Karpas-422 (cell line): ENCODE measurements around the gene ZFHX3. TPM values are rescaled to one million over a fixed set of nuclear protein-coding genes. Genes with fewer than 3 reads are reported as not detected.

ENCODE experiments used
- DNase-seq: peaks from one replicate; pipeline ENCODE4 v3.0.0-alpha.2; 2015
- H2AFZ ChIP-seq: fragments of 200-600 bp; sonication (generic); 2 replicates; pipeline ENCODE4 v1.6.1; 2014; ENCODE audit warnings: antibody characterized with exemption, low read length, mixed read lengths
- H3K27ac ChIP-seq: fragments of 200-600 bp; sonication (generic); 2 replicates; pipeline ENCODE4 v1.5.1; 2014; ENCODE audit warnings: mild to moderate bottlenecking, low read length, moderate library complexity
- H3K27me3 ChIP-seq: fragments of 200-600 bp; sonication (generic); 2 replicates; pipeline ENCODE4 v1.6.1; 2014; ENCODE audit warnings: low read length, mixed read lengths
- H3K36me3 ChIP-seq: fragments of 200-600 bp; sonication (generic); 2 replicates; pipeline ENCODE4 v1.6.1; 2014; ENCODE audit warnings: low read length, mixed read lengths; ENCODE audit not compliant: insufficient read depth
- H3K4me1 ChIP-seq: fragments of 200-600 bp; sonication (generic); 2 replicates; pipeline ENCODE4 v1.6.1; 2014; ENCODE audit warnings: mild to moderate bottlenecking, low read length, mixed read lengths
- H3K4me2 ChIP-seq: fragments of 200-600 bp; sonication (generic); 2 replicates; pipeline ENCODE4 v1.6.1; 2014; ENCODE audit warnings: low read length, low read depth, mild to moderate bottlenecking; ENCODE audit not compliant: poor library complexity, severe bottlenecking
- H3K4me3 ChIP-seq: fragments of 200-600 bp; sonication (generic); 2 replicates; pipeline ENCODE4 v1.5.1; 2014; ENCODE audit warnings: mild to moderate bottlenecking, antibody characterized with exemption, low read length, mixed read lengths
- H3K79me2 ChIP-seq: fragments of 200-600 bp; sonication (generic); 2 replicates; pipeline ENCODE4 v1.6.1; 2014; ENCODE audit warnings: mild to moderate bottlenecking, low read length, mixed read lengths
- H3K9ac ChIP-seq: fragments of 200-600 bp; sonication (generic); 2 replicates; pipeline ENCODE4 v1.6.0; 2014; ENCODE audit warnings: low read length
- H3K9me2 ChIP-seq: fragments of 200-600 bp; sonication (generic), shearing (Covaris generic); replicated peaks from 2 replicates; pipeline ENCODE4 v1.6.0; 2014; ENCODE audit warnings: mild to moderate bottlenecking, low read length, moderate library complexity; ENCODE audit not compliant: insufficient read depth
- H3K9me3 ChIP-seq: fragments of 300-700, 200-600 bp; sonication (generic); 2 replicates; pipeline ENCODE4 v1.6.1; 2014; ENCODE audit warnings: low read length, mixed read lengths
- H4K20me1 ChIP-seq: fragments of 200-600 bp; sonication (generic); 2 replicates; pipeline ENCODE4 v1.6.1; 2014; ENCODE audit warnings: mild to moderate bottlenecking, antibody characterized with exemption, low read length, low read depth; ENCODE audit not compliant: insufficient read depth
- total RNA-seq: library from RNA; depleted of rRNA; stranded (reverse); fragments of >200 nt; shearing (Covaris generic); gene quantifications from 2 replicates; pipeline ENCODE4 v1.2.3, GENCODE V29; 2014; ENCODE audit warnings: low replicate concordance

The ZFHX3 gene
- total RNA-seq, 1 experiment from 2014 or later, result 0.67 TPM

DNA sequence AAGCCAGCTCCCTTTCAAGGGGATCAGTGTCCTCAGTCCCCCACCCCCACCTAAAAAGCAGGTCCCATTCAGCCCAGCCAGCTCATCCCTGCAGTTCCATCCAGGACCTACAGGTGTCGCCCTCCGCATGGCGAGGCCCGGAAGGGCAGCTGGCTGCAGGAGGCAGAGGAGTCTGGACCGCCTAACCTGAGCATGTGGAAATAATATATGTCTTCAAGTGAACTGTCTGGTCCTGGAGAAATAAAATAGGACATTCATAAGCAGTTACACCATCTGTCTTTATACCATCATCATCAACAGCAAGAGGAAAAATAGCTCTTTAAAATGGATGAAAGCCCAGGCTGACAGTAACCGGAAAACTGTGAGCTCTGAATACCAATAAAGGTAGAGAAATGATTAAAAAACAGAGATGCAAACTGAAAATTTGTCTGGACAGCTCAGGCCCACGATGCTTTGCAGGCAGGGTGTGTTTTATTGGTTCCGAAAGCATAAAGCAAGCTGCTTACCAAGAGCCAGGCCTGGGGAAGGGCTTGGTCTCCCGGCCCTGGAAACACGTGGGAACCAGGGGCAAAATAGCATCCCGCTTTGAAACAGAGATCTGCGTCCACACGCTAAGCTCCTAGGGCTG, 215.2 kb downstream of the ZFHX3 start:
- Histone ChIP-seq H3K36me3 (no peaks in the 10 kb centered on the region), H3K27me3 (no peaks in the 10 kb centered on the region), H2AFZ (no peak overlapping the region), H3K4me3 (no peak overlapping the region), H3K4me1 (peaks cover 8% of the 10 kb centered on the region), H3K9ac (no peak overlapping the region), H4K20me1 (no peaks in the 10 kb centered on the region; the same call in 1 of the 2 replicates), H3K9me3 (no peaks in the 10 kb centered on the region), H3K27ac (no peak overlapping the region), H3K9me2 (no peaks in the 10 kb centered on the region), H3K79me2 (no peaks in the 10 kb centered on the region), H3K4me2 (no peak overlapping the region)
- peak; percentile 88 for DNase-seq

DNA sequence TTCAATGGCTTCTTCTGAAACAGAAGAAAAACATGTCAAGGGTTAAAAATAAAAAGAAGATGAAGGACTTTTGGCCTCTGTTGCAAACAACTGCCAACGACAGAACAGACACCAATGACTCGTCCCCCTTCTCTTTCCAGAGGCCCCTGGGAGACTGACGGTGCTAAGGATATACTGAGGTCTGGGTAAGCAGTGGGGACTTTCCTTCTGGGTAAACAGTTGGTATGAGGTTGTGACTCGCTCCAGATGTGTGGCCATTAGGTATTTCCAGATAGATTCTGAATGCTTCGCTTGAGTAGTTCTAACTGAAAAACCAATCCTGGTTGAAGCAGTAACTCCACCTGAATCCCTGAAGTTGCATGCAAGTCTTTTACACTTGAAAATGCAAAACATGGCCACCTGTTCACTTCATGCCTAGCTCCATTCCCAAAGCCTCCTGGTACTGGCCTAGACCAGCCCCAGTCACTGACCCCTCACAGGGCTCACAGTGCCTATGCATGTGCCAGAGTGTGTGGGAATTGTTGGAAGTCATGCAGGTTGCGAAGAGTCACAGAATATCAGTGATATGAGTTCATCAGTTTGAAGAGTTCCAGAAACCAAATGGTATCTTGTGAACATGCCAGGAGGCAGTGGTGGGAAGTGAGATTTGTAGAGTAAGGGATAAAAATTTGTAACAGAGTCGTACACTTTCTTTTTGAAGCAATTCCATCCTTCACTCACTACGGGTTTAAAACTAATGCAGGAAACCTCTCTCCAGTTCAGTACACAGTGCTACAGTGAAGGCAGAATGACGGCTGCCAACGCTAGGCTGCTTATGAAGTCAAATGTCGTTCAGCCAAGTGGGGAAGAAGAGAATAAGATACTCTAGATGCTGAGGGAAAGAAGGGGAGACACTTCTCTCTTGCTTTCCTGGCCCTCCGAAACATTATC, 217.8 kb downstream of the ZFHX3 start:
- Histone ChIP-seq H3K36me3 (no peaks in the 10 kb centered on the region), H3K27ac (no peak overlapping the region), H3K4me2 (no peak overlapping the region)

DNA sequence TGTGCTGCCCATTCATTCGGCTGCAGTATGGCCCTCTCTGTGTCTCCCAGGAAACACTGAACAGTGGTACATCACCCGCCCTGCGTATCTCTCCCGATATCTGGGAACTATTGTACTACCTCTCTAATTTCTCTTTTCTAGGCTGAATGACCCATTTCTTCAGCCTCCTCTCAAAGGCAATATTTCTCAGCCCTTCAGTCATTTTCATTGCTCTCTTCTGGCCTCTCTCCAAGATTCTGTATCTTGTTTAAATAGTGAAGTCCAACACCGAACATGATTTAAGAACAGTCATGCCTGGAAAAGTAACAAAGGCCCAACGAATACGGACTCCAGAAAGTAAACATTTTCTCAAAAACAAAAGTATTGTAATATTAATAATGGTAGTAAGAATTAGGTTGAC, 220.1 kb downstream of the ZFHX3 start:
- Histone ChIP-seq H3K4me2 (no peak overlapping the region), H3K4me3 (no peak overlapping the region), H3K9me3 (no peaks in the 10 kb centered on the region), H3K27ac (no peak overlapping the region), H3K79me2 (no peaks in the 10 kb centered on the region), H3K27me3 (no peaks in the 10 kb centered on the region), H3K36me3 (no peaks in the 10 kb centered on the region), H4K20me1 (no peaks in the 10 kb centered on the region; the same call in 1 of the 2 replicates), H3K4me1 (no peaks in the 10 kb centered on the region), H3K9ac (no peak overlapping the region), H3K9me2 (no peaks in the 10 kb centered on the region), H2AFZ (no peak overlapping the region)
- DNase-seq, result no peak

More for the DNA sequence above, 217.8 kb downstream of the ZFHX3 start:
- H3K79me2 ChIP-seq, result no peaks in the 10 kb centered on the region
- H3K9me3 ChIP-seq, result no peaks in the 10 kb centered on the region
- no peaks in the 10 kb centered on the region for H3K27me3 ChIP-seq
- H4K20me1 ChIP-seq, result no peaks in the 10 kb centered on the region; the same call in 1 of the 2 replicates
- no peaks in the 10 kb centered on the region for H3K9me2 ChIP-seq
- H3K4me3 ChIP-seq, result no peak overlapping the region
- peak; percentile 15 for DNase-seq
- no peak overlapping the region for H2AFZ ChIP-seq
- H3K9ac ChIP-seq, result no peak overlapping the region
- H3K4me1 ChIP-seq, result peaks cover 8% of the 10 kb centered on the region

DNA sequence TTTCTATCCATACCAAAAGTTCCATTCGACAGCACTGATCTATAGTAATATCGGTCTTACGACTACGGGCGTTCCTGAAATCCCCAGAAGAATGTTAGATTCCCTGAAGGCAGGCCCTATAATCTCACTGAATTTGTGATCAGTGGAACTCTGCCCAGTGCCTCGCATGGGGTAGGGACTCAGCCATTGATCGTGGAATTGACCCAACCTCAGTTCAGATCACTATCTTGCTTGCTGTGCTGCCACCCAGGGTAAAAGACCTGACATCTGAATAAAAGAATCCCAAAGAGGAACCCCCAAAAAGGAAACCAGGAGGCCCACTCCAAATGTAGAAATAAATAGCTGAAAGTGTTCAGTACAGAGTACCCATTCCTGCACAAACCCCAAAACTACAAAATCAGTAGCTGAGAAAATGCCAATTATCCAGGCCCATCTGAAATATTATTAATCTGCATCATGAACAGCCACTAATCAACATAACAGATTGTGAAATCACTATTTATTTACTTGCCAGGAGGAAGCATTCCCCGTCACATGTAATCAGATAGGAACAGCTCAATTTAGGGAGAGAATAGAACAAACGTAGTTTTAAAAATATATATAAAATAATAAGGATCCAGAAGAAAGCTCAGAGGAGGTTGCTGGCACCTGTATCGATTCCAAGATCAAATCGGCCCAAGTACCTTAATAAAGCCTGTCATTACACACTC, 221.9 kb downstream of the ZFHX3 start:
- no peak overlapping the region for H3K4me2 ChIP-seq
- H3K36me3 ChIP-seq, result no peaks in the 10 kb centered on the region
- H3K27me3 ChIP-seq, result no peaks in the 10 kb centered on the region
- no peaks in the 10 kb centered on the region for H4K20me1 ChIP-seq
- no peaks in the 10 kb centered on the region for H3K9me3 ChIP-seq
- H3K79me2 ChIP-seq, result no peaks in the 10 kb centered on the region
- H3K9me2 ChIP-seq, result no peaks in the 10 kb centered on the region
- no peaks in the 10 kb centered on the region for H3K4me1 ChIP-seq
- no peak overlapping the region for H2AFZ ChIP-seq
- H3K27ac ChIP-seq, result no peak overlapping the region
- no peak for DNase-seq
- H3K4me3 ChIP-seq, result no peak overlapping the region
- H3K9ac ChIP-seq, result no peak overlapping the region

DNA sequence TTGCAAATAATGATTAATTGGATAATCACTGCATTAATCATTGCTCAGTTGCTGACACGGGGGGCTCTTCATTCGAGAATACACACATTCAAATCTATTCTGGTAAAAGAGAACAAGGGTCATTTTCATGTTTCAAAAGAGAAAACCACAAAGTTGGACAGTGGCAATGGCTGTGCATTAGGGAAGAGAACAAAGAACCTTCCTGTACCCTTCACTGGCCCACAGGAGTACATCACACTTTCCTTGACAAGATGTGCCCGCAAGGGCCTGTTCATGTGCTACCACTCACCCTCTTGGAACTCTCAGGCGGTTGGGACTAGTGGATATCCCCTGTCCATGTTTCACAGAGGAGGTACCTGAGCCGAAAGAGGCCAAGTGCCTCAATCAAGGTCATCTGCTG, 223.2 kb downstream of the ZFHX3 start:
- Histone ChIP-seq H2AFZ (no peak overlapping the region), H3K79me2 (no peaks in the 10 kb centered on the region), H3K27me3 (no peaks in the 10 kb centered on the region), H4K20me1 (no peaks in the 10 kb centered on the region), H3K36me3 (no peaks in the 10 kb centered on the region), H3K4me1 (no peaks in the 10 kb centered on the region), H3K4me2 (no peak overlapping the region), H3K9me2 (no peaks in the 10 kb centered on the region), H3K27ac (no peak overlapping the region), H3K4me3 (no peak overlapping the region), H3K9ac (no peak overlapping the region), H3K9me3 (no peaks in the 10 kb centered on the region)
- DNase-seq, result no peak

DNA sequence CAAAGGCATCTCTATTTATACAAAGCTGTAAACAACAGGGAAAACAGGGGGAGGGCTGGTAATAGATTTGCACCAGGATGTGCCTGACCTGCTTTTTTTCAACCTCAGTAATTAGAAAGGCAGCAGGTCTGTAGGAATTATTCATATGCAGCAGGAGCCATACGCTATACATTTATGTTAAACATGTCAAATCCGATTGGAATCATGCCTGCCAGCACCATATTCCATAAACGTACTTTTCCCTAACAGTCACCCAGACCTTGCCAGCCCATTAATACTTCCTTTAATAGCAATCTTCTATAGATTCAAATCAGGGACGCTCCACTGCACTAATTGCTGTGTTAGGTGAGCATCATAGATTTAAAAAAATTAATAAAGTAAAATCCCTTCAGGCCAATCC, 223.9 kb downstream of the ZFHX3 start:
- Histone ChIP-seq H3K27me3 (no peaks in the 10 kb centered on the region), H3K9ac (no peak overlapping the region), H4K20me1 (no peaks in the 10 kb centered on the region), H2AFZ (no peak overlapping the region), H3K4me1 (no peaks in the 10 kb centered on the region), H3K4me3 (no peak overlapping the region), H3K36me3 (no peaks in the 10 kb centered on the region), H3K9me3 (no peaks in the 10 kb centered on the region), H3K27ac (no peak overlapping the region), H3K4me2 (no peak overlapping the region), H3K79me2 (no peaks in the 10 kb centered on the region), H3K9me2 (no peaks in the 10 kb centered on the region)
- no peak for DNase-seq

DNA sequence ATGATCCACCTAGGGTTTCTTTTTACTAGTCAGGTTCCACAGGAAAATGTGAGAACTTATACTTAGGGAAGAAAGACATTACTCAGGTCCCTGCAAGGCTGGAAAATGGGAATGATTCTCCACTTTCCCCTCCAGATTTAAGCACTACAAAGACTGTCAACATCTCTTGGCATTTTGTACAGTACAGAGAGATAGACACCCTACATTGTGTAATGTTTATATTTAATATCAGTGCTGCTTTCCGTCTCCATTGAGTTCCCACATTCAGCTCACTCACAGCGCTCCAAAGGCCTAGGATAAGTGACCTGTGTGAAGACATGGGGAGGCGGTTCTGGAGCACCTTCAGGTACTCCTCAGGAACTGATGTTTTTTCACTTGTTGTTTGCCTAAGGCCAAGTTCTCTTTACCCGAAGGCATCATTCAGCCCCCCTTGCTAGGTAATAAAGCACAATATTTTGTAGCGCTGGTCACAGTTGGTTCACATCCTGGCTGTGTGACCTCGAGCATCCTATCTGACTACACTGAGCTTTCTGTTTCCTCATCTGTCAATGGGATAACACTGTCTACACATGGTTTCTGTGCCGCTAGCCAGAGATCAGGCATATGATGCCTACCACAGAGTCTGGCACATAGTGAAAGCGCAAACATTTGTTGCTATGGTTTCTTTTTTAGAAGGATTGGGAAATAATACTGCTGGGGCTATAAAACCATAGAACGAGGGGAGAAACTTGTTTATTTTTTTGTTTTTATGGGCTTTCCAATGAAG, 226.6 kb downstream of the ZFHX3 start:
- Histone ChIP-seq H3K36me3 (no peaks in the 10 kb centered on the region), H3K9me3 (no peaks in the 10 kb centered on the region), H3K27ac (no peak overlapping the region), H3K4me3 (no peak overlapping the region), H2AFZ (no peak overlapping the region), H3K9ac (no peak overlapping the region), H4K20me1 (no peaks in the 10 kb centered on the region), H3K9me2 (no peaks in the 10 kb centered on the region), H3K4me2 (no peak overlapping the region), H3K4me1 (no peaks in the 10 kb centered on the region), H3K27me3 (no peaks in the 10 kb centered on the region), H3K79me2 (no peaks in the 10 kb centered on the region)
- DNase-seq, result no peak
